ENCODE measurements around the gene SLC22A25. TPM values are rescaled to one million over a fixed set of nuclear protein-coding genes. Genes with fewer than 3 reads are reported as not detected.

Gene SLC22A25
- total and polyA plus RNA-seq, 3 donors from 2014 or later, result not detected

DNA sequence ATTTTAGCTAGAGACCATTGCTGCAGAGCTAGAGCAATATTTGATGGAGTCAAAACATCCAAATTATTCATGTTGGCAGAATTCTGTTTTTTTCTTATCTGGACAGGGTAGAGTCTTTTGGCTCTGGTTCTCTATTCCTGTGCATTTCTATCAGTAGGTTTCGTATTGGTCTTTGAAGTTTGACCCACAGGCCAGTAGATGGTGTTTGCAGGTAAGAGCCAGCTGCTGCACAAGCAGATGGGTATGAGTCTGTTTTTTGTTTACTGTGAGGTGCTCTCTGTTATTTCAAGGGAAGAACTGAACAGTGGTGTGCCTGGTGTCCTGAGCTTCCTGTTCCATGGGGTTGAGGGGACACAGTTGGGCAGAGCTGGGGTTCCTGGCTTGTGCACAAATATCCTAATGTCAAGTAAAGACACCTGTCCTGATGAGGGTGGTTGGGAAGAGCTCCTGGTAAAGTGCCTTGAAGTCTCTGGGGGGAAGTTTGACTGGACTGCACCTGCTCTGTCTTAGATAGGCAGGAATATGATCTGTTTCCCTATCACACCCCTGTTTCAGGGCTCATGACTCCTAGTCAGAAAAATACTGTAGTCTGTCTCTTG lies 34.0 kb upstream of the SLC22A25 start:
- no peak for TF ChIP-seq CTCF (IDR thresholded peaks at IDR 0.05)
- Histone ChIP-seq H3K4me3 (no peak overlapping the region), H3K27ac (no peak overlapping the region), H3K9me3 (no peaks in the 10 kb centered on the region), H3K4me1 (no peaks in the 10 kb centered on the region), H3K27me3 (no peaks in the 10 kb centered on the region), H3K36me3 (ENCODE audit: low read depth, missing control alignments) (no peaks in the 10 kb centered on the region)
- DNase-seq, result no peak
- whole genome bisulfite sequencing, 2 donors, result 15 to 43% methylated on average over 1 of the region's 1 CpG
- intact Hi-C loops (cut with DNase I; ENCODE audit: low total_unique reads), result no loop called here

GRCh38 chr11:63274776-63275175 lies 31.4 kb upstream of the SLC22A25 start:
- no peaks in the 10 kb centered on the region for H3K27me3 ChIP-seq
- no peaks in the 10 kb centered on the region for H3K36me3 ChIP-seq (ENCODE audit: low read depth, missing control alignments)
- no peaks in the 10 kb centered on the region for H3K9me3 ChIP-seq
- no peak overlapping the region for H3K27ac ChIP-seq
- WGBS, 2 donors, result 50 to 69% methylated on average over 1 of the region's 1 CpG
- H3K4me3 ChIP-seq, result no peak overlapping the region
- H3K4me1 ChIP-seq, result no peaks in the 10 kb centered on the region
- intact Hi-C loops (cut with DNase I; ENCODE audit: low total_unique reads), result no loop called here
- no peak for DNase-seq
- no peak for TF ChIP-seq POLR2A (IDR thresholded peaks at IDR 0.05)
- TF ChIP-seq CTCF (IDR thresholded peaks at IDR 0.05), result no peak

GRCh38 chr11:63273685-63274084 lies 30.3 kb upstream of the SLC22A25 start:
- Histone ChIP-seq H3K9me3 (no peaks in the 10 kb centered on the region), H3K4me1 (no peaks in the 10 kb centered on the region), H3K36me3 (ENCODE audit: low read depth, missing control alignments) (no peaks in the 10 kb centered on the region), H3K4me3 (no peak overlapping the region), H3K27ac (no peak overlapping the region), H3K27me3 (no peaks in the 10 kb centered on the region)
- no peak for DNase-seq
- TF ChIP-seq POLR2A (IDR thresholded peaks at IDR 0.05) (no peak), CTCF (IDR thresholded peaks at IDR 0.05) (no peak)
- intact Hi-C loops (cut with DNase I; ENCODE audit: low total_unique reads), result no loop called here
- WGBS, 2 donors, result 80 to 83% methylated on average over 3 of the region's 3 CpGs

- Histone ChIP-seq H3K27ac (no peak overlapping the region), H3K9me3 (no peaks in the 10 kb centered on the region), H3K27me3 (no peaks in the 10 kb centered on the region), H3K36me3 (ENCODE audit: low read depth, missing control alignments) (no peaks in the 10 kb centered on the region), H3K4me1 (no peaks in the 10 kb centered on the region), H3K4me3 (no peak overlapping the region)
- DNase-seq, result no peak
- TF ChIP-seq POLR2A (IDR thresholded peaks at IDR 0.05), result no peak
- TF ChIP-seq CTCF (IDR thresholded peaks at IDR 0.05), result no peak
- 42 to 46% methylated on average over 3 of the region's 3 CpGs for WGBS, 2 donors
- intact Hi-C loops (cut with DNase I; ENCODE audit: low total_unique reads), result no loop called here
Measured at GRCh38 chr11:63262547-63262946, 19.1 kb upstream of the SLC22A25 start.

DNA sequence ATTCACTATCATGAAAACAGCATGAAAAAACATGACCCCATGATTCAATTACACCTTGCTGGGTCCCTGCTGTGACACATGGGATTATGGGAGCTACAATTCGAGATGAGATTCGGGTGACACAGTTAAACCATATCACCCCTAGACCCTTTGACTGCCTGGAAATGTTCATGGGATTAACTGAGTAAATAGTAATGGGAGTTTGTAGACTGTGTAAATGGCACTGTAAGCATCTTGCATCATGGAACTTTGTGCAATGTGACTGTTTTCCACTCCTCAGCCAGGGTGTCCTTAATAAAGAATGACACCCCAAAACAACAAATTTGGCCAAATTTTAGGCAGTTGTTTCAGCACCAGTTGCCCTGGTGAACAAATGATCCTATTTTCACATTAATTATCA lies 7.9 kb upstream of the SLC22A25 start:
- DNase-seq, result no peak

More for the DNA sequence above, 7.9 kb upstream of the SLC22A25 start:
- no peak overlapping the region for H3K4me3 ChIP-seq
- 72 to 75% methylated on average over 2 of the region's 2 CpGs for WGBS, 2 donors
- H3K27me3 ChIP-seq, result no peaks in the 10 kb centered on the region
- intact Hi-C loops (cut with DNase I; ENCODE audit: low total_unique reads), result no loop called here
- H3K9me3 ChIP-seq, result no peaks in the 10 kb centered on the region
- no peak overlapping the region for H3K27ac ChIP-seq
- no peak for TF ChIP-seq POLR2A (IDR thresholded peaks at IDR 0.05)
- H3K36me3 ChIP-seq (ENCODE audit: low read depth, missing control alignments), result no peaks in the 10 kb centered on the region
- H3K4me1 ChIP-seq, result no peaks in the 10 kb centered on the region
